Measurements from ENCODE around the gene PIEZO1. TPM values are rescaled to one million over a fixed set of nuclear protein-coding genes. Genes with fewer than 3 reads are reported as not detected.

PIEZO1 gene
- total RNA-seq, 2 donors from 2014 or later: 84.1 to 97.0 TPM

DNA sequence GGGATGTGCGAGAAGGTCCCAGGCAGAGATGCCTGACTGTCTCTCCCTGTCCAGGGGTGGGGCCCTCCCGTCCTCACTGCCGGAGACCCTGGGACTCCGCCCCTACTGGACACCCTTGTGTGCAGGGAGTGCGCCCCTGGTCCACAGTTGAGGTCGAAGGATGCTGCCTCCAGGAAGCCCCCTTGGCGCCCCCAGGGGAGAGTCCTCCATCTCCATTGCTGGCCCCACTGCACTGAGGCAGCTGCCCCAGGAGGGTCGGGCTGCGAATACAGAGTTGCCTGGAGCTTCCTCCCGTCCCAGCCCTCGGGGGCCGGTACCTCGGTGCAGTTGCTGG is 52.1 kb downstream of the PIEZO1 start:
- H3K4me1 Mint-ChIP-seq: no peaks in the 10 kb centered on the region
- H3K36me3 ChIP-seq (ENCODE audit: control insufficient read depth, insufficient read depth, low read length): peaks cover 14% of the 10 kb centered on the region
- H3K27me3 Mint-ChIP-seq (ENCODE audit: insufficient read depth): no peaks in the 10 kb centered on the region
- H3K27me3 ChIP-seq (ENCODE audit: control insufficient read depth, insufficient read depth, low read length, poor library complexity, severe bottlenecking): no peaks in the 10 kb centered on the region
- no peak overlapping the region for H3K4me3 Mint-ChIP-seq
- H3K4me1 ChIP-seq (ENCODE audit: control insufficient read depth, insufficient read depth, low read length): no peaks in the 10 kb centered on the region
- no peak overlapping the region for H3K4me3 ChIP-seq (ENCODE audit: low read length)
- no peaks in the 10 kb centered on the region for H3K9me3 Mint-ChIP-seq
- 87 to 93% methylated on average over 12 to 13 of the region's 13 CpGs for WGBS, 2 experiments (ENCODE audit: insufficient coverage in 1 of 2, insufficient read length in 1 of 2)
- no peak overlapping the region for H3K9ac ChIP-seq (ENCODE audit: extremely low read depth, low read length, poor library complexity, severe bottlenecking)
- no peak overlapping the region for H3K27ac ChIP-seq (ENCODE audit: low read depth, low read length)
- DNase-seq: no peak
- no peak overlapping the region for H3K27ac Mint-ChIP-seq
- H3K36me3 Mint-ChIP-seq (ENCODE audit: low read depth): peaks cover 14% of the 10 kb centered on the region
- no peaks in the 10 kb centered on the region for H3K9me3 ChIP-seq (ENCODE audit: control insufficient read depth, low read length)
- TF ChIP-seq, protein P1, sequence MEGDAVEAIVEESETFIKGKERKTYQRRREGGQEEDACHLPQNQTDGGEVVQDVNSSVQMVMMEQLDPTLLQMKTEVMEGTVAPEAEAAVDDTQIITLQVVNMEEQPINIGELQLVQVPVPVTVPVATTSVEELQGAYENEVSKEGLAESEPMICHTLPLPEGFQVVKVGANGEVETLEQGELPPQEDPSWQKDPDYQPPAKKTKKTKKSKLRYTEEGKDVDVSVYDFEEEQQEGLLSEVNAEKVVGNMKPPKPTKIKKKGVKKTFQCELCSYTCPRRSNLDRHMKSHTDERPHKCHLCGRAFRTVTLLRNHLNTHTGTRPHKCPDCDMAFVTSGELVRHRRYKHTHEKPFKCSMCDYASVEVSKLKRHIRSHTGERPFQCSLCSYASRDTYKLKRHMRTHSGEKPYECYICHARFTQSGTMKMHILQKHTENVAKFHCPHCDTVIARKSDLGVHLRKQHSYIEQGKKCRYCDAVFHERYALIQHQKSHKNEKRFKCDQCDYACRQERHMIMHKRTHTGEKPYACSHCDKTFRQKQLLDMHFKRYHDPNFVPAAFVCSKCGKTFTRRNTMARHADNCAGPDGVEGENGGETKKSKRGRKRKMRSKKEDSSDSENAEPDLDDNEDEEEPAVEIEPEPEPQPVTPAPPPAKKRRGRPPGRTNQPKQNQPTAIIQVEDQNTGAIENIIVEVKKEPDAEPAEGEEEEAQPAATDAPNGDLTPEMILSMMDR (conservative IDR thresholded peaks at IDR 0.05): no peak

DNA sequence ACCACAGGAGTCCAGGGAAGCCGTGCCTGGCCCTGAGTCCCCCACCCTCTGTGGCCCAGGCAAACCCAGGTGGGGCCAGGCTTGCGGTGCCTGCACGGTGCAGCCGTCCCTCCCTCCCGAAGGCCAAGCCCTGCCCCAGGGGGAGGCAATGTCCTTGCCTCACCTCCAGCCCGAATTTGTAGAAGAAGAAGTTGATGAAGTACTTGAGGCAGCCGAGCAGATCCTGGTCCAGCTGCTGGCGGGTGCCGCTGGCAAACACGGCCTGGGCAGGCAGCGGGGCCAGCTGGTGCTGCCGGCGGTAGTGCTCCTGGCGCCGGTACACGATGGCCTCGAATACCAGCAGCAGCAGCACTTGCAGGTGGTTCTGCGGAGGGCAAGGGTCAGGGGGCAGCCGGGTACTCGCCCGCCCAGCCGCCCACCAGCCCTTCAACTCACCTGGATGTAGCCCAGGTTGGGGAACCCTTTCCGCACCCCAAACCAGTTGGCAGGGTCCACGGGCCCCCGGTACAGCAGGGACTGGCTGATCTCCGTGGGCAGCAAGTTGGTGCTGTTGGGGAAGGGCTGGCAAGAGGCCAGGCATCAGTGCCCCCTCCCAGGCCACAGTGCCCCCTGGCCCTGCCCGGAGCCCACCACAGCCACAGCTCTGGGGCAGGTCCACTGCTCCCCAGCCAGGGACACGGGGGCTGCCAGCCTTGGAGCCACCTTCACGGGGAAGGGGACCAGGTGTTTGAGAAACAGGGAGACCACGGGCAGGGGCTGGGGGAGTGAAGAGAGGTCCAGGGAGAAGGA is 52.7 kb downstream of the PIEZO1 start:
- Mint-ChIP-seq H3K4me3 (no peak overlapping the region), H3K9me3 (no peaks in the 10 kb centered on the region), H3K27ac (no peak overlapping the region), H3K27me3 (ENCODE audit: insufficient read depth) (no peaks in the 10 kb centered on the region), H3K4me1 (no peaks in the 10 kb centered on the region), H3K36me3 (ENCODE audit: low read depth) (peaks cover 14% of the 10 kb centered on the region)
- TF ChIP-seq, protein P1 (conservative IDR thresholded peaks at IDR 0.05): no peak
- no peak overlapping the region for H3K4me3 ChIP-seq (ENCODE audit: low read length)
- peaks cover 14% of the 10 kb centered on the region for H3K36me3 ChIP-seq (ENCODE audit: control insufficient read depth, insufficient read depth, low read length)
- H3K9ac ChIP-seq (ENCODE audit: extremely low read depth, low read length, poor library complexity, severe bottlenecking): no peak overlapping the region
- WGBS, 2 experiments (ENCODE audit: insufficient coverage in 1 of 2, insufficient read length in 1 of 2): 91 to 96% methylated on average over 24 to 30 of the region's 30 CpGs
- H3K4me1 ChIP-seq (ENCODE audit: control insufficient read depth, insufficient read depth, low read length): no peaks in the 10 kb centered on the region
- H3K9me3 ChIP-seq (ENCODE audit: control insufficient read depth, low read length): no peaks in the 10 kb centered on the region
- H3K27me3 ChIP-seq (ENCODE audit: control insufficient read depth, insufficient read depth, low read length, poor library complexity, severe bottlenecking): no peaks in the 10 kb centered on the region
- H3K27ac ChIP-seq (ENCODE audit: low read depth, low read length): no peak overlapping the region
- DNase-seq: no peak

DNA sequence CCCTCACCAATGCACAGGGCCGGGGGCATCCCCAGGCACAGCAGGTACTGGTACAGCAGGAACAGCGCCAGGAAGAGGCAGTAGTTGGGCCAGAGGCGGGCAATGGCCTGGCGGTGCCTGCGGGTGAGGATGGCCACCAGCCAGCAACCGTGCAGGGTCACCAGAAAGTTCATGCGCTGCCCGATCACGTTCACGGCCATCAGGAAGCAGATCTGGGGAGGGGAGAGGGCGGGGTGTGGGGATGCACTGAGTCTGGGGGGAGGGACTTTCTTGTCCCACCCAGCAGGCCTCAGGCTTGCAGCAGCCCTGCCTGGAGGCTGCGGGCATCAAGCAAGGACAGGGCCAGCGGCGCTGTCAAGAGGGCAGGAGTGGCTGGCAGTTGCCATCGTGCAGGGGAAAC is 53.3 kb downstream of the PIEZO1 start:
- peaks cover 14% of the 10 kb centered on the region for H3K36me3 ChIP-seq (ENCODE audit: control insufficient read depth, insufficient read depth, low read length)
- Mint-ChIP-seq H3K4me3 (no peak overlapping the region), H3K4me1 (no peaks in the 10 kb centered on the region), H3K27me3 (ENCODE audit: insufficient read depth) (no peaks in the 10 kb centered on the region), H3K9me3 (no peaks in the 10 kb centered on the region), H3K27ac (no peak overlapping the region), H3K36me3 (ENCODE audit: low read depth) (peaks cover 14% of the 10 kb centered on the region)
- no peak overlapping the region for H3K4me3 ChIP-seq (ENCODE audit: low read length)
- no peaks in the 10 kb centered on the region for H3K27me3 ChIP-seq (ENCODE audit: control insufficient read depth, insufficient read depth, low read length, poor library complexity, severe bottlenecking)
- H3K9ac ChIP-seq (ENCODE audit: extremely low read depth, low read length, poor library complexity, severe bottlenecking): no peak overlapping the region
- H3K4me1 ChIP-seq (ENCODE audit: control insufficient read depth, insufficient read depth, low read length): no peaks in the 10 kb centered on the region
- H3K27ac ChIP-seq (ENCODE audit: low read depth, low read length): no peak overlapping the region
- WGBS, 2 experiments (ENCODE audit: insufficient coverage in 1 of 2, insufficient read length in 1 of 2): 96 to 100% methylated on average over 3 to 9 of the region's 15 CpGs
- DNase-seq: no peak
- no peaks in the 10 kb centered on the region for H3K9me3 ChIP-seq (ENCODE audit: control insufficient read depth, low read length)
- TF ChIP-seq, protein P1 (conservative IDR thresholded peaks at IDR 0.05): no peak

Data from endodermal cell (in vitro differentiated cells).